HPDE6-E6E7 (cell line): ENCODE measurements around the gene SPPL2B.

Experiments used
- DNase-seq: peaks from one replicate; pipeline ENCODE4 v3.0.0; 2011; ENCODE audit warnings: missing footprints; ENCODE audit errors: extremely low spot score

The SPPL2B gene

GRCh38 chr19:2355168-2356035 is 26.9 kb downstream of the SPPL2B start:
- no peak for DNase-seq

GRCh38 chr19:2356036-2356646 is 27.7 kb downstream of the SPPL2B start:
- no peak for DNase-seq

- no peak for DNase-seq
Measured at GRCh38 chr19:2357279-2358206, 29.1 kb downstream of the SPPL2B start.

GRCh38 chr19:2358548-2359173 is 30.2 kb downstream of the SPPL2B start:
- DNase-seq, result no peak

- no peak for DNase-seq
Measured at GRCh38 chr19:2359992-2360685, 31.7 kb downstream of the SPPL2B start, which contains the start of gene TMPRSS9. TMPRSS9 (plus strand) TSS chr19:2360265; CDS start chr19:2389786, 29,521 bp downstream.

- DNase-seq, result no peak
Measured at GRCh38 chr19:2360833-2361232, 32.3 kb downstream of the SPPL2B start.

- no peak for DNase-seq
Measured at GRCh38 chr19:2361246-2362045, 33.0 kb downstream of the SPPL2B start.

- DNase-seq, result no peak
Measured at GRCh38 chr19:2362046-2362969, 33.8 kb downstream of the SPPL2B start.

GRCh38 chr19:2362970-2363300 is 34.5 kb downstream of the SPPL2B start:
- DNase-seq, result no peak

GRCh38 chr19:2363419-2363818 is 34.9 kb downstream of the SPPL2B start:
- DNase-seq, result no peak

- no peak for DNase-seq
Measured at GRCh38 chr19:2365201-2365970, 36.9 kb downstream of the SPPL2B start.

- no peak for DNase-seq
Measured at GRCh38 chr19:2371656-2372055, 43.2 kb downstream of the SPPL2B start.

- no peak for DNase-seq
Measured at GRCh38 chr19:2372076-2372612, 43.7 kb downstream of the SPPL2B start.

- no peak for DNase-seq
Measured at GRCh38 chr19:2374808-2375207, 46.3 kb downstream of the SPPL2B start.

- DNase-seq, result no peak
Measured at GRCh38 chr19:2375353-2376121, 47.1 kb downstream of the SPPL2B start.

GRCh38 chr19:2376784-2377519 is 48.5 kb downstream of the SPPL2B start:
- no peak for DNase-seq

GRCh38 chr19:2380567-2380966 is 52.1 kb downstream of the SPPL2B start:
- no peak for DNase-seq
